Mesodermal cell (in vitro differentiated cells): Measurements from ENCODE around the gene CFAP77.

ENCODE experiments used
- H3K27ac ChIP-seq: 2 replicates; pipeline ENCODE4 v1.7.0; 2013; ENCODE audit warnings: mild to moderate bottlenecking, low read depth, low read length, moderate library complexity; ENCODE audit not compliant: severe bottlenecking
- H3K36me3 ChIP-seq: 2 replicates; pipeline ENCODE4 v1.7.1; 2013; ENCODE audit warnings: mild to moderate bottlenecking, low read length, moderate library complexity; ENCODE audit not compliant: control insufficient read depth, insufficient read depth
- H3K4me1 ChIP-seq: one replicate; pipeline ENCODE4 v1.7.1; 2013; ENCODE audit warnings: mild to moderate bottlenecking, low read length; ENCODE audit not compliant: insufficient read depth, control insufficient read depth, poor library complexity, severe bottlenecking
- H3K4me3 ChIP-seq: 2 replicates; pipeline ENCODE4 v1.7.0; 2013; ENCODE audit warnings: low read length, control low read depth, mild to moderate bottlenecking; ENCODE audit not compliant: insufficient read depth, poor library complexity, severe bottlenecking; ENCODE audit errors: extremely low read depth
- H3K9me3 ChIP-seq: 2 replicates; pipeline ENCODE4 v1.7.1; 2013; ENCODE audit warnings: mild to moderate bottlenecking, low read length, moderate library complexity; ENCODE audit not compliant: control insufficient read depth
- WGBS, 2 experiments: methylation state at CpG; one replicate each; pipeline ENCODE4 v1.1.5; 2013; ENCODE audit warnings: missing lambda C conversion rate in 2 of 2; ENCODE audit not compliant: insufficient coverage in 2 of 2; 5-methylcytosine and 5-hydroxymethylcytosine counted together

Gene CFAP77

DNA sequence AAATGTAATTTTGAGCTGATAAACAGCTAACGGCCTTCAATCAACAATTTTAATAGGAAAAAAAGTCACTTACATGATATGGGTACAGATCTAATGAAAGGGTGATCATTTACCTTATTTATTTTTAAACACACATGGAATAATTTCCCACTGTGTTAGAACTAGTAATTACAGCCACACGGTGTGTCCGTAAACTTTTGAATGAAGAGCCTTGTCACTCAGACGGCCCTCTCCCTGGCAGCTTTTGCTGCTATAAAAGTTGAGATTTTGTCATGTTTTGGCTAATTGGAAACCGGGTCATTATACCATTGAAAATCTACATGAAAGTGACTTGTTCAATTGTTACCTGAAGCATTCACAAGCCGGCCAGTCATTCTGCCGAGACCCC is 15.7 kb downstream of the CFAP77 start:
- H3K27ac ChIP-seq: no peak overlapping the region
- H3K4me3 ChIP-seq: no peak overlapping the region
- 50 to 80% methylated on average over 2 to 6 of the region's 7 CpGs for WGBS, 2 experiments
- no peaks in the 10 kb centered on the region for H3K4me1 ChIP-seq
- H3K36me3 ChIP-seq: no peaks in the 10 kb centered on the region
- H3K9me3 ChIP-seq: no peaks in the 10 kb centered on the region

DNA sequence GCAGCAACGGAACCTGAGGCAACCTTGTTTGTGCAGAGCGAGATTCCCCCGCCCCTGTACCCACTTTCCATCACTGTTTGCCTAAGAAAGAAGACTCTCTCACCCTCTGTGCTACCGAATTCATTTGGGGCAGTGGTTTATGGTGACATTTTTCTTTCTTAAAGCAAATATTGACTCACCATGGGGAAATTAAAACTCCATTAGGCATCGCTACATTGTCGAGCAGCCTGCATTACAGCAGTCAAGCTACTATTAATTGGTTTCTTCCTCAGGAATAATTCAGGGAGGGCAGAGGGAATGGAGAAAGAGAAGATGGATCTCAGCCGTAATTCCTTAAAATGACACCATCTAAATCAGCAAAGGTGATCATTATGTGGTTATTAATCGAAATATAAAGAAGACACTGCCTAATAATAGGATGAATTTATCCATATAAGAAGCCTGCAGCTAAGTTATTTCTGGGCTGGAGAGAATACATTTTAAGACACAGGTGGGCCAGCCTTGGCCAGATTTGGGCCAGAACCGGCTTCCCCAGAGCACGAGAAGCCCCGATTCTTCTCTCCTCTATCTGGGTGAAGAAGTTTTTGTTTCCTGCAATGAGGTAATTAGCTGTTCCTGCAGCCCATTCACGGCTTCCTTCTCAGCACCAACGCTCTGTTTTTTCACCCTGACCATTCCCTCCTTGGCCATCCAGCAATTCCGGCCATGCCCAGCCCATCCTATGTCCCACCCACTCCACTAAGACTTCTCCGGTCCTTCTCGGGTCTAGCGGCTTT is 16.8 kb downstream of the CFAP77 start:
- H3K4me1 ChIP-seq: no peaks in the 10 kb centered on the region
- 72 to 90% methylated on average over 5 to 9 of the region's 17 CpGs for WGBS, 2 experiments
- H3K9me3 ChIP-seq: no peaks in the 10 kb centered on the region
- H3K27ac ChIP-seq: no peak overlapping the region
- no peaks in the 10 kb centered on the region for H3K36me3 ChIP-seq
- no peak overlapping the region for H3K4me3 ChIP-seq

DNA sequence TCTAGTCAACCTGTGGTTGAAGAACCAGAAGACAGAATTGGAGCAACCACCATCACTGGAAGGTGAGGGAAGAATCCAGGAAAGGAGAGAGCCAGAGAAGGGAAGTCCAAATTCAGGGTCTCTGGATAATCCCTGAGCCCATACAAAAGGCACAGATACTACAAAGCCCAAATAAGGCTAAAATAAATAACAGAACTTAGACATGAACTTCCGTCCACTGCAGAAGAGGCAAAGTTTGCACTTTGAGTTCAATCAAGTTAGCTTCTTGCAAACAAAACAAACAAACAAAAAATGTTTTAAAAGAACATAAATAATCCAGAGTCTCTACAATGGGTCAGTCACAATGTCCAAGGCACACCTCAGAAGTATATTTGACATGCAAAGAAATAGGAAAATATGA is 21.0 kb downstream of the CFAP77 start:
- H3K27ac ChIP-seq: no peak overlapping the region
- 89% methylated on average over 1 of the region's 1 CpG; no CpG with 5 or more reads in 1 of the 2 experiments for whole genome bisulfite sequencing, 2 experiments

DNA sequence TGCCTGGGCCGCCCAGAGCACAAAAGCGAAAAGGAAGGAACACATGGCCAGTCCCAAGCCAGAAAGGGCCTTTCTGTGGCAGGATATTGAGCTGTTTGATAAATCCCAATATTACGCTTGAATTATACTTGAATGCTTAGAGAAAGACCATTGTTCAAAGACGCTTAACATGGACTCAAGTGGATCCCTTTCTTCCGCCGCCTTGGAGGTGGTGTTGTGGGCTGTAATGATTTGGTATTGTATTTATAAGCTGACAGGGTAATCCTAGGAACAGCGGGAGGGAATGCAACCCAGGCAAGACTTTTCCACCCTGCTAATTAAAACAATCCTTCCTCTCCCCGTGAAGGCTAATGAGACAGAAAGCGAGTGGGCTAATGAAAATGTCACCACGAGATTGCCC is 24.9 kb downstream of the CFAP77 start:
- Histone ChIP-seq H3K9me3 (no peaks in the 10 kb centered on the region), H3K4me3 (no peak overlapping the region), H3K36me3 (no peaks in the 10 kb centered on the region), H3K4me1 (no peaks in the 10 kb centered on the region), H3K27ac (no peak overlapping the region)
- WGBS, 2 experiments: 74 to 96% methylated on average over 4 to 5 of the region's 10 CpGs

More for the DNA sequence above, 21.0 kb downstream of the CFAP77 start:
- Histone ChIP-seq H3K4me3 (no peak overlapping the region), H3K36me3 (no peaks in the 10 kb centered on the region), H3K9me3 (no peaks in the 10 kb centered on the region), H3K4me1 (no peaks in the 10 kb centered on the region)

DNA sequence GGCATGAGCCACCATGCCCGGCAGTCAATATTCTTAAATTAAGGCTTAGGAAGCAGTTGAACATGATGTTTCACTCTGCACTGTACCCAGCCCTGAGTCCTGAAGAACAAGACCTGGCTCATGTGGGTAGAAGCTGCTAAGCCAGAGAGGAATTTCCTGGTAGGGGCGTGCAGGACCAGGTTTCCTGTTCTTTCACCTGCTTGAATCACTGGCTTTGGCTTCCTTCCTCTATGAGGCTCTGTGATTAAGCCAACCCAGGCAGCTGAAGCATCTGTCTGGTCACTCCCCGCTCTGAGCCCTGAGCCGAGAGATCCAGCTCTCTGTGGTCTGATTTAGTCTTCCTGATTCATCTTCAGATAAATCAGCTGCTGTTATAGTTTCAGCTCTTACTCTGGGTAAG is 29.1 kb downstream of the CFAP77 start:
- no peaks in the 10 kb centered on the region for H3K9me3 ChIP-seq
- H3K36me3 ChIP-seq: no peaks in the 10 kb centered on the region
- H3K4me1 ChIP-seq: no peaks in the 10 kb centered on the region
- H3K4me3 ChIP-seq: no peak overlapping the region
- no peak overlapping the region for H3K27ac ChIP-seq
- WGBS, 2 experiments: 98 to 100% methylated on average over 4 of the region's 4 CpGs

DNA sequence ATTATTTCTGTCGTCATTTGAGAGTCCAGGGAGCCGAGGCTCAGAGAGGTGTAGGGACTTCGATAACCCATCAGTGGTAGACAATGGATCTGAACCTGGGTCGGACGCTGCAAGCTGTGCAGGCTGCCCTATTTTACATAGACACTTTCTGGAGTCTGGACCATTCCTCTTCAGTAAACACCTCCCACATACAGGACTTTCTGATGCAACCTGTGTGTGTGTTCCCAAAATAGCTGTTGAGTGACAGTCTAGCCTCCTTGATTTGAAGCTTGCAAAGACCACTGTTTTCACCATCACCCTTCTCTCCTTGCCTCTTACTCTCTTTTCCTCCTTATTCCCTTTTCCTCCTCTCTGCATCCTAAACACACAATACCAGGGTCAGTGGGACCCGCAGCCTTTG is 30.7 kb downstream of the CFAP77 start:
- Histone ChIP-seq H3K4me3 (no peak overlapping the region), H3K36me3 (no peaks in the 10 kb centered on the region), H3K4me1 (no peaks in the 10 kb centered on the region), H3K27ac (no peak overlapping the region), H3K9me3 (no peaks in the 10 kb centered on the region)
- WGBS, 2 experiments: 83 to 94% methylated on average over 3 of the region's 6 CpGs

DNA sequence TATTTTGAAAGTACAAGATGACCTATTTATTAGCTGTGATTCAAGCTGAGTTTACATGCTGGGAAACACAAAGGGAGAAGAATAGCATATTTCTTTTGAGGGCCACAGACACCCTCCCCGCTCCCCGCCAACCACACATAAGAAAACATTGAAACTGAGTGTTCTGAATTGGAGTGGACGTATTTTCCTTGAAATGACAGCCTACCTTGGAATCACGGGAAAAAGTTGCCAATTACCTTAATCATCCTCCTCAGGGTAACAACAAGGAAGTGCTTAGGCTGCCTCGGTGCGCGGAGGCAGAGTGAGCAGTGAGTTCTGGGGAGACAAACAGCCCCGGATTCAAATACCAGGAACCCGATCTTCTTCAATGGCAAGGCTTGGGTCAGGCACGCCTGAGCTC is 31.4 kb downstream of the CFAP77 start:
- Histone ChIP-seq H3K4me3 (no peak overlapping the region), H3K4me1 (no peaks in the 10 kb centered on the region), H3K27ac (no peak overlapping the region), H3K9me3 (no peaks in the 10 kb centered on the region), H3K36me3 (no peaks in the 10 kb centered on the region)
- WGBS, 2 experiments: 70 to 82% methylated on average over 4 to 10 of the region's 10 CpGs

DNA sequence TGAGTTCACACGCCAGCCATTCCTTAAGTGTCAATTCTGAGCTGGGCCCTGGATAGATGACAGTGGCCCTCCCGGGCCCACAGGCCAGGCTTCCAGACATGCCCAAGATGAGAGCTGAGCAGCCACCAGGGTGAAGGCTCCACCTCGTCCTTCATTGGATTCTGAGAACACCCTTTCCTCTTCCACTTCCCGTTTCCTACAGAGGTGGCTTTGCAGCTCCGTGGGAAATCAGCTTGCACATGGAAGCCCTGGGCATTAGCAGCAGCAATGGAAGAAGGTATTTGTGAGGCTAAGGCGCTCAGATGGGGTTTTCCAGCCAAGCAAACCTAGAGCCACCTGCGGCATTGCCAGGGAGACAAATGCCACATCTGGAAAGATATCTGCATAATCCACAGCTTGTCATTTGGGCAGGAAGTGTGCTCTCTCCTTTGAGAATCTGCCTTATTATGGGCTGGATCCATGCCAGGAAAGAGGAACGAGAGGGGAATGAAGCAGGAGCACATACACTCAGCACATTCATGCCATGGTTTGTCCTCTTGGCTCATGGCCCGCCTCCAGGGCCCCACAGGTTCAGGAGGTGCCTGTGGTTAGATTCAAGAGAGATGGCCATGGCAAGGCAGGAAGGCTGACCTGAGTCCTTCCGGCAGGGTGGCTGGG is 34.1 kb downstream of the CFAP77 start:
- H3K27ac ChIP-seq: no peak overlapping the region
- no peaks in the 10 kb centered on the region for H3K4me1 ChIP-seq
- WGBS, 2 experiments: 87 to 97% methylated on average over 7 to 8 of the region's 10 CpGs
- no peaks in the 10 kb centered on the region for H3K9me3 ChIP-seq
- no peak overlapping the region for H3K4me3 ChIP-seq
- H3K36me3 ChIP-seq: no peaks in the 10 kb centered on the region

DNA sequence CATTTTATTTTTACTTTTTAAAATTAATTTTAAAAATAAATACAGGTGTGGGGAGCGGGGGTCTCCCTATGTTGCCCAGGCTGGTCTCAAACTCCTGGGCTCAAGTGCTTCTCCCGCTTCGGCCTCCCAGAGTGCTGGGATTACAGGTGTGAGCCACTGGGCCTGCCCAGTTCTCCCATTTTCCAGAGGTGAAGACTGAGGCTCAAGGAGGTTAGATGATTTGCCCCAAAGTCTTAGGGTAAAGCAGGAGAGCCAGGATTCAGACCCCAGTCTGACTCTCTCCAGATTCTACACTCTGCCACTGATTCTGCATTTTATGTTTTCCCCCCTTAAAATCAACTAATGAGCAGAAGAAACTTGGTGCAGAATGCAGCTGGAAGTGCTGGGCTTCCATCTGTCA is 36.9 kb downstream of the CFAP77 start:
- Histone ChIP-seq H3K36me3 (no peaks in the 10 kb centered on the region), H3K4me1 (no peaks in the 10 kb centered on the region), H3K27ac (no peak overlapping the region), H3K4me3 (no peak overlapping the region), H3K9me3 (no peaks in the 10 kb centered on the region)
- WGBS, 2 experiments: 85% methylated on average over 3 of the region's 3 CpGs; no CpG with 5 or more reads in 1 of the 2 experiments

DNA sequence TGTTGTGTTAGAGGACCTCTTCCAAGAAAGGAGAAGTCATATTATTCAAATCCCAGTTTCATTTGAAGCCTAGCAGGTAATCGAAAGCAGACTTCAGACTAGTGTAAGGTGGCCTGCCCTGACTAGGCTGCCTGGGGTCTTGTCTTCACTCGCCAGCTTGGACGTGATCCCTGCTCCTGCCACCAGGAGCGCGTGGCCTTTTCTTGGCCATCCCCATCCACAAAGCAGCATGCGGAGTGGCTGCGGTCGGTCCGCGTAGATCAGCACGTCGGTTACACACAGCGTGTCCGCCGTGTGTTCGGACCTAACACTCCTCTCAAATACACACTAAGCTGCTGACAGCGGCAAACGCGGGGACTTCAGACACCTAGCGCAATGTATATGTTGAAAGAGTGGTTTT is 37.3 kb downstream of the CFAP77 start:
- WGBS, 2 experiments: 32 to 45% methylated on average over 9 to 10 of the region's 20 CpGs
- H3K4me1 ChIP-seq: no peaks in the 10 kb centered on the region
- H3K27ac ChIP-seq: no peak overlapping the region
- no peaks in the 10 kb centered on the region for H3K36me3 ChIP-seq
- no peak overlapping the region for H3K4me3 ChIP-seq
- no peaks in the 10 kb centered on the region for H3K9me3 ChIP-seq

DNA sequence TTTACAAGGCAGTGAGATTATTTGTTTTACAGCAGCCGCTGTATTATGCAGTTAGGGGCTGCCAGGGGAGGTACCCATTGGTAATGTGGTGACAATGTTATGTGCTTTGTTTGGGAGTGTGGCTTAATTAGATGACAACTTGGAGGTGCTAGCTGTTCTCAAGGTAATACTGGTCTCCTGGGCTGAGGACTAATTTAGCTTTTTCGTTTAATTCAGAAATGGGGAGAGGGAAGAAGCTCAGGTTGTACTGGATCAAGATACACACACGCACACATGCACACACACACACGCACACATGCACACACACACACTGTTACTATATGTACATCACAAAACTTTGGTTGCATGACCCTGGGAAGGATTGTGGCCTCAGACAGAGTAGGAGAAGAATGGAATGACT is 37.9 kb downstream of the CFAP77 start:
- H3K36me3 ChIP-seq: no peaks in the 10 kb centered on the region

More for the DNA sequence above, 37.9 kb downstream of the CFAP77 start:
- no peak overlapping the region for H3K4me3 ChIP-seq
- no peaks in the 10 kb centered on the region for H3K4me1 ChIP-seq
- WGBS, 2 experiments: 83 to 89% methylated on average over 1 of the region's 4 CpGs
- H3K27ac ChIP-seq: no peak overlapping the region
- no peaks in the 10 kb centered on the region for H3K9me3 ChIP-seq
